ENCODE measurements around the gene TAOK3. TPM values are rescaled to one million over a fixed set of nuclear protein-coding genes. Genes with fewer than 3 reads are reported as not detected.

The TAOK3 gene
- total and polyA plus RNA-seq, 9 of the 15 experiments (the other 6 are each of a cell fraction or from before 2014, with no cell fraction given) = 24.3 to 83.5 (median 47.1) TPM

DNA sequence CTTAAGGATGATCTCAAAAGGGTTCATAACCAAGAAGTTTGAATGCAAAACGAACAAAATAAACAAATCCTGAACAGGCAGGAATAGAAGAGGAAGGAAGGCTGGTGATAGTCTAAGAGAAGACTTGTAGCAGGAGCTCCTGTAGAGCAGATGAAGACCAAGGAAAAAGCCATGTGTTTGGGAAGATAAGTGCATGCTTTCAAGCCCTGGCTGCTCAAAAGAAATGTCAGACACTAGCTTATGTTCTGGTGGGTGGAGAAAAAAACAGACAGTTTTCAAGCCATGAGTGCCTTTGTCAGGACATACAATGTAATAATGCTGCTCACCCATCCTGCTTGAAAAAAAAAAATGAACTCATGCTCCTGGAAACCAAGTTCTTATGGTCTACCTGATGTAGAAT, 27.4 kb downstream of the TAOK3 start (continued):
- TF ChIP-seq ZNF583 (CRISPR knock-in tag; IDR thresholded peaks at IDR 0.05) (no peak), STAT5A (IDR thresholded peaks at IDR 0.05; ENCODE audit: borderline replicate concordance, low read length) (peak; percentile 59; the same call in 1 of the 2 replicates), ZNF263 (CRISPR knock-in tag; IDR thresholded peaks at IDR 0.05; ENCODE audit: borderline replicate concordance) (peak; percentile 15; the same call in 1 of the 2 replicates), CHD2 (IDR thresholded peaks at IDR 0.05; ENCODE audit: low read depth, low read length) (no peak), GABPB2 (CRISPR knock-in tag; conservative IDR thresholded peaks at IDR 0.05) (no peak), KDM1A (IDR thresholded peaks at IDR 0.05) (0 out of 4 replicates have a peak, but pooled peaks have one; percentile 10 to 33), ID3 (CRISPR knock-in tag; IDR thresholded peaks at IDR 0.05) (no peak), ID3 (tag; IDR thresholded peaks at IDR 0.05) (0 out of 2 replicates have a peak, but pooled peaks have one; percentile 21), MITF (IDR thresholded peaks at IDR 0.05) (no peak), C11orf30 (IDR thresholded peaks at IDR 0.05; ENCODE audit: low read depth) (no peak), MAX (CRISPR knock-in tag; IDR thresholded peaks at IDR 0.05) (peak; percentile 40; the same call in 1 of the 2 replicates), SMAD4 (CRISPR knock-in tag; conservative IDR thresholded peaks at IDR 0.05) (peak; percentile 38; the same call in 1 of the 2 replicates), ZNF696 (CRISPR knock-in tag; conservative IDR thresholded peaks at IDR 0.05) (no peak), FOSL1 (tag; conservative IDR thresholded peaks at IDR 0.05) (no peak), EP400 (IDR thresholded peaks at IDR 0.05) (peak; percentile 65; the same call in 1 of the 2 replicates), CBX3 (IDR thresholded peaks at IDR 0.05; ENCODE audit: borderline replicate concordance in 1 of 2, low read length in 2 of 2) (peak in 1 of 2 experiments; percentile 85; a peak in 2 of 3 replicates), SIN3A (IDR thresholded peaks at IDR 0.05; ENCODE audit: borderline replicate concordance in 2 of 2, control insufficient read depth in 1 of 2, low read depth in 2 of 2, low read length in 2 of 2) (peak in 1 of 2 experiments; percentile 12; a peak in 1 of 4 replicates), HDAC3 (IDR thresholded peaks at IDR 0.05; ENCODE audit: borderline replicate concordance, partially characterized antibody) (no peak), ETS1 (conservative IDR thresholded peaks at IDR 0.05; ENCODE audit: control insufficient read depth, low read depth, low read length) (no peak), KLF16 (IDR thresholded peaks at IDR 0.05) (no peak), EGR1 (conservative IDR thresholded peaks at IDR 0.05) (peak; percentile 64; the same call in 1 of the 2 replicates), NBN (IDR thresholded peaks at IDR 0.05; ENCODE audit: low read depth) (peak; percentile 76; the same call in 1 of the 2 replicates), ZBTB2 (IDR thresholded peaks at IDR 0.05) (no peak), DPF2 (IDR thresholded peaks at IDR 0.05) (peak; percentile 92), CBFA2T2 (conservative IDR thresholded peaks at IDR 0.05) (peak; percentile 73), TBL1XR1 (IDR thresholded peaks at IDR 0.05; ENCODE audit: low read length in 2 of 2) (peak in 1 of 2 experiments; percentile 17; a peak in 1 of 4 replicates)

Data from K562 (cell line).